Right lobe of liver (tissue), 4 donors: Measurements from ENCODE around the gene GJD3.

Experiments used
- CTCF ChIP-seq, 4 donors: fragments of 200-600 bp in 3 of 4; fragments of 450-650 bp in 1 of 4; IDR thresholded peaks; one replicate each; pipeline versions ENCODE4 v1.5.1 to v1.8.0; 2016 to 2022; ENCODE audit warnings: antibody characterized with exemption in 4 of 4, mild to moderate bottlenecking in 2 of 4
- POLR2A ChIP-seq: fragments of 450-650 bp; IDR thresholded peaks from one replicate; pipeline ENCODE4 v1.6.1; 2017; ENCODE audit warnings: antibody characterized with exemption, mild to moderate bottlenecking
- donor health status: DM: no; HTN: no; CAD: no.
- donor health status: DM: no; HTN: no; CAD: no.
- donor health status: DM: no; HTN: yes; CAD: no.

- TF ChIP-seq POLR2A: no peak
- no peak for TF ChIP-seq CTCF (IDR thresholded peaks at IDR 0.05)
These were observed 10.1 kb downstream of the GJD3 start for GRCh38 chr17:40354221-40355122.
